T-cell (primary cell): ENCODE results near the gene GALK2. TPM values are rescaled to one million over a fixed set of nuclear protein-coding genes. Genes with fewer than 3 reads are reported as not detected.
"Not testable (repeated sequence)": the region's sequence is repeated elsewhere in the genome, so short reads cannot be mapped to it uniquely, and the experiment has no call there.

ENCODE experiments used
- ATAC-seq, 4 experiments: fragments of 200-7000 bp in 3 of 4; fragments of 150-1000 bp in 1 of 4; cut with Tn5 transposase; replicated peaks in 1 of 4; 1 replicate in 3 of 4; 2 replicates in 1 of 4; pipeline ENCODE4 v1.10.0; 2021; ENCODE audit warnings: moderate library complexity in 3 of 4, mild to moderate bottlenecking in 2 of 4, moderate number of reproducible peaks in 1 of 4
- CTCF ChIA-PET, 2 donors: fragments of 300-600 bp; sonication (Branson Sonifier 250); formaldehyde crosslinking; loops; one replicate each; lab custom pipeline; 2022; ENCODE audit warnings: antibody characterized with exemption in 2 of 2; lab: Charles Lee
- POLR2A ChIA-PET, 2 donors: fragments of 300-600 bp; sonication (Branson Sonifier 250); formaldehyde crosslinking; loops; one replicate each; lab custom pipeline; 2022; ENCODE audit warnings: antibody characterized with exemption in 2 of 2; lab: Charles Lee
- DNase-seq, 35 experiments: peaks; one replicate each; pipeline versions ENCODE4 v3.0.0 to v3.0.0-alpha.2; 2013 to 2023
- H3K27ac ChIP-seq: one replicate; pipeline ENCODE4 v1.5.1; 2013; ENCODE audit warnings: low read length
- H3K27me3 ChIP-seq, 2 experiments: replicated peaks in 1 of 2; 1 replicate in 1 of 2; 2 replicates in 1 of 2; pipeline versions ENCODE4 v1.6.1 to v1.7.0; 2013; ENCODE audit warnings: low read length in 1 of 2, mixed read lengths in 1 of 2; ENCODE audit not compliant: control insufficient read depth in 2 of 2, insufficient read depth in 2 of 2; ENCODE audit errors: extremely low read depth in 1 of 2
- H3K36me3 ChIP-seq, 2 donors: 1 replicate in 1 of 2; 2 replicates in 1 of 2; pipeline versions ENCODE4 v1.6.1 to v1.7.0; 2013; ENCODE audit warnings: low read length in 1 of 2; ENCODE audit not compliant: control insufficient read depth in 2 of 2, insufficient read depth in 1 of 2; ENCODE audit errors: extremely low read depth in 1 of 2
- H3K4me1 ChIP-seq, 2 experiments: 1 replicate in 1 of 2; 2 replicates in 1 of 2; pipeline versions ENCODE4 v1.6.1 to v1.7.0; 2013; ENCODE audit warnings: low read length in 2 of 2, mixed read lengths in 1 of 2; ENCODE audit not compliant: insufficient read depth in 2 of 2, control insufficient read depth in 1 of 2; ENCODE audit errors: extremely low read depth in 1 of 2
- H3K4me3 ChIP-seq, 2 donors: 1 replicate in 1 of 2; 2 replicates in 1 of 2; pipeline versions ENCODE4 v1.5.1 to v1.7.0; 2013; ENCODE audit warnings: mild to moderate bottlenecking in 2 of 2, low read length in 1 of 2, moderate library complexity in 1 of 2; ENCODE audit not compliant: control insufficient read depth in 1 of 2; ENCODE audit errors: extremely low read depth in 1 of 2
- H3K9me3 ChIP-seq: 2 replicates; pipeline ENCODE4 v1.7.0; 2013
- H3K27ac Mint-ChIP-seq, 2 donors: one replicate each; pipeline ENCODE4 v1.8.0; 2020 to 2021; ENCODE audit warnings: mild to moderate bottlenecking in 2 of 2, mixed read lengths in 2 of 2
- H3K27me3 Mint-ChIP-seq, 2 donors: one replicate each; pipeline ENCODE4 v1.8.0; 2021 to 2022; ENCODE audit warnings: mixed read lengths in 2 of 2
- H3K36me3 Mint-ChIP-seq: one replicate; pipeline ENCODE4 v1.8.0; 2021; ENCODE audit warnings: mixed read lengths
- H3K4me1 Mint-ChIP-seq, 3 donors: one replicate each; pipeline ENCODE4 v1.8.0; 2020 to 2022; ENCODE audit warnings: mixed read lengths in 3 of 3, mild to moderate bottlenecking in 1 of 3
- H3K4me3 Mint-ChIP-seq, 3 donors: one replicate each; pipeline ENCODE4 v1.8.0; 2020 to 2022; ENCODE audit warnings: mild to moderate bottlenecking in 3 of 3, mixed read lengths in 3 of 3, moderate library complexity in 3 of 3
- H3K9me3 Mint-ChIP-seq, 3 donors: one replicate each; pipeline ENCODE4 v1.8.0; 2020 to 2022; ENCODE audit warnings: mixed read lengths in 3 of 3
- WGBS: methylation state at CpG from one replicate; pipeline ENCODE4 v1.1.5; 2013; ENCODE audit warnings: missing lambda C conversion rate; ENCODE audit not compliant: insufficient coverage; 5-methylcytosine and 5-hydroxymethylcytosine counted together
- total RNA-seq, 35 experiments: library from RNA in 6 of 35; stranded (reverse) in 6 of 35; fragments of 120-200 nt in 1 of 35; gene quantifications; one replicate each; pipeline versions ENCODE4 v1.2.1 to v1.2.4 and lab custom pipeline; 2013 to 2026

The GALK2 gene
- total RNA-seq, 5 donors from 2014 or later (not counting 1 experiment from before 2014, with no cell fraction given): 18.5 to 26.3 (median 25.7) TPM

GRCh38 chr15:49191892-49192291 lies 21.8 kb downstream of the GALK2 start:
- Histone ChIP-seq H3K36me3 (no peaks in the 10 kb centered on the region), H3K4me3 (no peak overlapping the region), H3K27ac (no peak overlapping the region), H3K9me3 (no peaks in the 10 kb centered on the region), H3K27me3 (no peaks in the 10 kb centered on the region), H3K4me1 (no peaks in the 10 kb centered on the region)
- H3K27ac Mint-ChIP-seq: no peak overlapping the region
- DNase-seq (no peak), ATAC-seq (no peak)
- peaks cover 29 to 46% (median 37%) of the 10 kb centered on the region in 3 donors for H3K4me1 Mint-ChIP-seq
- no peak overlapping the region for H3K4me3 Mint-ChIP-seq
- no peaks in the 10 kb centered on the region for H3K27me3 Mint-ChIP-seq
- CTCF ChIA-PET: interaction anchor here in 1 of 2 donors (1.0 kb wide), 1 partner anchor 51 kb away, joined by 3 read pairs; no protein-coding TSS in a partner anchor
- peaks cover 15% of the 10 kb centered on the region for H3K36me3 Mint-ChIP-seq
- no CpG with 5 or more reads among the region's 2 CpGs for WGBS
- no peaks in the 10 kb centered on the region for H3K9me3 Mint-ChIP-seq
- POLR2A ChIA-PET: no interaction called here

DNA sequence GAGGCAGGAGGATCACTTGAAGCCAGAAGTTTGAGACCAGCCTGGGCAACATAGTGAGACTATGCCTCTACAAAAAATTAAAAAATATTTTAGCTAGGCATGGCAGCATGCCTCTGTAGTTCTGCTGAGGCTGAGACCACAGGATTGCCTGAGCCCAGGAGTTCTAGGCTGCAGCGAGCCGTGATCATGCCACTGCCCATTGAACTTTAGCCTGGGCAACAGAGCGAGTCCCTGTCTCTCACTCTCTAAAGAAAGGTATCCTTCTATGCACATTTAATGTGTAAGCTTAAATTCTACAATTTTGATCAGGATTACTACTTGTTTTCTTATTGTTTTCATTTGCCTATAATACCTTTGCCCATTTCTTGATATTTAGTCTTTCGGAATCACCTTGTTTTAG lies 26.8 kb downstream of the GALK2 start:
- Histone ChIP-seq H3K36me3 (no peaks in the 10 kb centered on the region), H3K9me3 (no peaks in the 10 kb centered on the region), H3K4me1 (no peaks in the 10 kb centered on the region), H3K27ac (no peak overlapping the region), H3K27me3 (no peaks in the 10 kb centered on the region), H3K4me3 (no peak overlapping the region)
- H3K27ac Mint-ChIP-seq: no peak overlapping the region
- peaks cover 18% of the 10 kb centered on the region for H3K36me3 Mint-ChIP-seq
- H3K4me1 Mint-ChIP-seq: peaks cover 21 to 27% (median 27%) of the 10 kb centered on the region in 3 donors
- DNase-seq: no peak
- ChIA-PET POLR2A (no interaction called here), CTCF (no interaction called here)
- ATAC-seq: no peak
- H3K27me3 Mint-ChIP-seq: no peaks in the 10 kb centered on the region
- WGBS: 100% methylated on average over 2 of the region's 4 CpGs
- no peak overlapping the region for H3K4me3 Mint-ChIP-seq
- no peaks in the 10 kb centered on the region for H3K9me3 Mint-ChIP-seq

DNA sequence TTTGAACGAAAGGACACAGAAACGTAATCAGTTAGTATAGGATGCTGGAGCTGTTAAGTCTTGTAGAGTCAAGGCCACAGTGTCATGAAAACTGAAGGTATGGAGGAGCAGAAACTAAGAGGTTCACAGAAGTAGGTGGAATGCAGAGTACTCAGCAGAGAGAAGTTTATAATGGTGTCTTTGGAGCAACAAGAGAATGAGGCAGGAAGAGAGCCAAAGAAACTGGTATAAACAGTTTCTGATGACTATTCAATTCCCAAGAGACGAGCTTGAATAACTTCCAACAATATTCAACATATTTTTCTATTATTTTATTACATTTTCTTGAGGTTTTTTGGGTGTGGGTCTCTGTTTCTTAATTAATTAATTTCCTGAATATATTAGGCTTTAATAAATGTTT lies 29.6 kb downstream of the GALK2 start:
- Histone ChIP-seq H3K4me1 (no peaks in the 10 kb centered on the region), H3K4me3 (no peak overlapping the region), H3K36me3 (peaks cover 4 to 6% of the 10 kb centered on the region in 2 donors), H3K27me3 (no peaks in the 10 kb centered on the region), H3K9me3 (no peaks in the 10 kb centered on the region), H3K27ac (no peak overlapping the region)
- H3K27ac Mint-ChIP-seq: no peak overlapping the region
- H3K4me1 Mint-ChIP-seq: peaks cover 17 to 23% (median 21%) of the 10 kb centered on the region in 3 donors
- CTCF ChIA-PET: no interaction called here
- peaks cover 41% of the 10 kb centered on the region for H3K36me3 Mint-ChIP-seq
- DNase-seq (no peak), ATAC-seq (no peak)
- H3K27me3 Mint-ChIP-seq: no peaks in the 10 kb centered on the region
- H3K9me3 Mint-ChIP-seq: peaks cover 0 to 8% (median under 1%) of the 10 kb centered on the region in 3 donors
- 83% methylated on average over 2 of the region's 3 CpGs for WGBS
- H3K4me3 Mint-ChIP-seq: no peak overlapping the region
- POLR2A ChIA-PET: interaction anchor here in 1 of 2 donors (0.6 kb wide), 1 partner anchor 59 kb away, joined by 3 read pairs; no protein-coding TSS in a partner anchor

GRCh38 chr15:49200347-49200746 lies 30.3 kb downstream of the GALK2 start:
- DNase-seq: no peak
- ChIA-PET CTCF (interaction anchor here in 1 of 2 donors (0.7 kb wide), 1 partner anchor 885 kb away, joined by 4 read pairs; no protein-coding TSS in a partner anchor), POLR2A (interaction anchor here in 1 of 2 donors (0.6 kb wide), 1 partner anchor 59 kb away, joined by 3 read pairs; no protein-coding TSS in a partner anchor)
- Mint-ChIP-seq H3K4me1 (peaks cover 16 to 24% (median 21%) of the 10 kb centered on the region in 3 donors), H3K36me3 (peaks cover 47% of the 10 kb centered on the region), H3K4me3 (no peak overlapping the region), H3K27me3 (no peaks in the 10 kb centered on the region), H3K27ac (no peak overlapping the region), H3K9me3 (peaks cover 7 to 12% (median 7%) of the 10 kb centered on the region in 3 donors)
- H3K27me3 ChIP-seq: no peaks in the 10 kb centered on the region
- H3K36me3 ChIP-seq: peaks cover 4 to 6% of the 10 kb centered on the region in 2 donors
- no peaks in the 10 kb centered on the region for H3K4me1 ChIP-seq
- no peak for ATAC-seq
- no peaks in the 10 kb centered on the region for H3K9me3 ChIP-seq
- no peak overlapping the region for H3K4me3 ChIP-seq
- whole genome bisulfite sequencing: 100% methylated on average over 2 of the region's 3 CpGs
- no peak overlapping the region for H3K27ac ChIP-seq

DNA sequence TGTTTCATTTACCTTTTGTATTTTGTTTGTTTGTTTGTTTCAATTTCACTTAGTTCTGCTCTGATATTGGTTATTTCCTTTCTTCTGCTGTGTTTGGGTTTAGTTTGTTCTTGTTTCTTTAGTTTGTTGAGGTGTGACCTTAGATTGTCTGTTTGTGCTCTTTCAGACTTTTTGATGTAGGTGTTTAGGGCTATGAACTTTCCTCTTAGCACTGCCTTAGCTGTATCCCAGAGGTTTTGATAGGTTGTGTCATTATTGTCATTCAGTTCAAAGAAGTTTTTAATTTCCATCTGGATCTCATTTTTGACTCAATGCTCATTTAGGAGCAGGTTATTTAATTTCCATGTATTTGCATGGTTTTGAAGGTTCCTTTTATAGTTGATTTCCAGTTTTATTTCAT lies 38.1 kb downstream of the GALK2 start:
- POLR2A ChIA-PET, DNase-seq, H3K4me1 ChIP-seq, H3K36me3 ChIP-seq, H3K4me3 ChIP-seq, H3K4me3 Mint-ChIP-seq, H3K27ac ChIP-seq, ATAC-seq, CTCF ChIA-PET, H3K9me3 ChIP-seq, H3K27ac Mint-ChIP-seq, H3K27me3 ChIP-seq, H3K27me3 Mint-ChIP-seq: not testable (repeated sequence)
- Mint-ChIP-seq H3K4me1 (peaks cover 17 to 29% (median 22%) of the 10 kb centered on the region in 3 donors), H3K36me3 (peaks cover 89% of the 10 kb centered on the region), H3K9me3 (peaks cover 44 to 61% (median 49%) of the 10 kb centered on the region in 3 donors)

DNA sequence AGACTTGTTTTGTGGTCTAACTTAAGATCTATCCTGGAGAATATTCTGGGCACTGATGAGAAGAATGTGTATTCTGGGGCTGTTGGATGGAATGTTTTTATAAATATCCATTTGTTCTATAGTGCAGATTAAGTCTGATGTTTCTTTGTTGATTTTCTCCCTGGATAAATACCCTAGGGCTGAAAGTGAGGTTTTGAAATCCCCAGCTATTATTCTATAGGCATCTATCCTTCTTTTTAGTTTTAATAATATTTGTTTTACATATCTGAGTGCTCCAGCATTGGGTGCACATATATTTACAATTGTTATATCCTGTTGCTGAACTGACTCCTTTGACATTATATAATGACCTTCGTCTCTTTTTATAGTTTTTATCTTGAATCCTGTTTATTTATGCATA lies 42.9 kb downstream of the GALK2 start:
- ATAC-seq (no peak), DNase-seq (no peak)
- Histone ChIP-seq H3K36me3 (no peaks in the 10 kb centered on the region), H3K4me3 (no peak overlapping the region), H3K4me1 (peaks cover 0 to 5% of the 10 kb centered on the region in 2 experiments), H3K9me3 (peaks cover 8% of the 10 kb centered on the region), H3K27me3 (no peaks in the 10 kb centered on the region), H3K27ac (no peak overlapping the region)
- Mint-ChIP-seq H3K27me3 (no peaks in the 10 kb centered on the region), H3K27ac (no peak overlapping the region), H3K36me3 (peaks cover 66% of the 10 kb centered on the region), H3K4me1 (peaks cover 16 to 45% (median 34%) of the 10 kb centered on the region in 3 donors), H3K9me3 (peaks cover 26 to 37% (median 33%) of the 10 kb centered on the region in 3 donors), H3K4me3 (no peak overlapping the region)
- ChIA-PET POLR2A (no interaction called here), CTCF (no interaction called here)
- WGBS: no CpG with 5 or more reads among the region's 1 CpG
